HFFc6 (cell line): ENCODE results near the gene MTFMT. TPM values are rescaled to one million over a fixed set of nuclear protein-coding genes. Genes with fewer than 3 reads are reported as not detected.

Experiments
- DNase-seq: peaks from one replicate; pipeline ENCODE4 v3.0.0-alpha.2; 2018
- H3K27ac Mint-ChIP-seq: 2 replicates; pipeline ENCODE4 v1.8.0; 2020; ENCODE audit warnings: mild to moderate bottlenecking, mixed read lengths
- H3K27me3 Mint-ChIP-seq: 2 replicates; pipeline ENCODE4 v1.8.0; 2021; ENCODE audit warnings: mild to moderate bottlenecking, moderate library complexity, mixed read lengths; ENCODE audit not compliant: insufficient read depth
- H3K36me3 Mint-ChIP-seq: 2 replicates; pipeline ENCODE4 v1.8.0; 2021; ENCODE audit warnings: low read depth, mixed read lengths
- H3K4me1 Mint-ChIP-seq: 2 replicates; pipeline ENCODE4 v1.8.0; 2020; ENCODE audit warnings: low read depth, mixed read lengths
- H3K4me3 Mint-ChIP-seq: 2 replicates; pipeline ENCODE4 v1.8.0; 2020; ENCODE audit warnings: mild to moderate bottlenecking, moderate library complexity, mixed read lengths
- H3K9me3 Mint-ChIP-seq: 2 replicates; pipeline ENCODE4 v1.8.0; 2020; ENCODE audit warnings: mild to moderate bottlenecking, mixed read lengths
- total RNA-seq, 6 experiments: library from RNA; stranded (reverse); fragmentation: NEBNext Ultra II Directional; extraction: Animal tissue kit (Norgen Biotek cat#: 25700); gene quantifications; 2 replicates in 1 of 6; 3 replicates in 5 of 6; pipeline ENCODE4 v1.2.3, GENCODE V29; 2021
- TF ChIP-seq, protein P1 (sequence below): fragments of 200-600 bp; sonication (generic); IDR thresholded peaks from 2 replicates; pipeline ENCODE4 v1.5.0; 2021; ENCODE audit warnings: antibody characterized with exemption, mild to moderate bottlenecking

The MTFMT gene
- total RNA-seq, 6 experiments from 2014 or later: 15.5 to 18.3 (median 16.9) TPM

DNA sequence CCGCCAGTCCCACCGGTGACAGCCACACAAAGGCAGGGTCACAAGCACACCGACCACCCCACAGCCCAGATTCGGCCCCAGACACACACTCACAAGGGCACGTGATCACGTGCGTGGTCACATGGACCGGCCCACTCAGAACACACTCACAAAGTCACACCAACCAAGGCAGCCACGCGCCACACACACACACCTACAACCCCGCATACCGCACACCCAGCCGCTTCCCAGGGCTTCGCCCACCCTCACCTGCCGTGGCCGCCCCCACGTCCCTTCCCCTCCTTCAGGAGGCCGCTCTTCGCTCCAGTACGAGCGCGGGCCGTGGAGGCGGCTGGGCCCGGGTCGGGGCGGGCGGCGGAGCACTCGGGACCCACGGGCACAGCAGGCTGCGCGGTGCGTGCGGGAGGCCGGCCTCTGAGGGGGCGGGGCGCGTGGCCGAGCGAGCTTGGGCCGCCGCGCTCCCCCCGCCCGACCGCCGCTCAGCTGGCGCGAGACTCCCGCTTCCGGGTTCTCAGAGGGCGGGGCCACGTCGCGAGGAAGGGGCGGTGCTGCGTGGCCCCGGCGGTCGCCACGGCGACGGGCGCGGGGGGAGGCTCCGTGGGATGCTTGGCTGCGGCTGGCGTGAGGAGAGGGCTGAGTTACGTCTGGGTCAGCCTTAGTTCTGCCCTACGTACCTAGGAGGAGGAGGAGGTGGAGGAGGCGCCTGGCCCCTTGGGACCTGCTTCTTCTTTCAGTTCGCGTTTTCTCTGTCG is 39.8 kb downstream of the MTFMT start, which contains the start of gene SPG21:
TSS of gene SPG21 (minus strand) at position 499 of the 752 bp plus-strand sequence. CDS start 6,345 bp downstream, outside the sequence.
- peak within 1 kb of the TSS; percentile 100 for H3K4me3 Mint-ChIP-seq
- peak; percentile 84 for DNase-seq
- peaks cover 49% of the 10 kb centered on the region for H3K4me1 Mint-ChIP-seq
- H3K9me3 Mint-ChIP-seq: no peaks in the 10 kb centered on the region
- peak within 1 kb of the TSS; percentile 98 for H3K27ac Mint-ChIP-seq
- peaks cover 1% of the 10 kb centered on the region; the same call in 1 of the 2 replicates for H3K27me3 Mint-ChIP-seq
- TF ChIP-seq, protein P1, sequence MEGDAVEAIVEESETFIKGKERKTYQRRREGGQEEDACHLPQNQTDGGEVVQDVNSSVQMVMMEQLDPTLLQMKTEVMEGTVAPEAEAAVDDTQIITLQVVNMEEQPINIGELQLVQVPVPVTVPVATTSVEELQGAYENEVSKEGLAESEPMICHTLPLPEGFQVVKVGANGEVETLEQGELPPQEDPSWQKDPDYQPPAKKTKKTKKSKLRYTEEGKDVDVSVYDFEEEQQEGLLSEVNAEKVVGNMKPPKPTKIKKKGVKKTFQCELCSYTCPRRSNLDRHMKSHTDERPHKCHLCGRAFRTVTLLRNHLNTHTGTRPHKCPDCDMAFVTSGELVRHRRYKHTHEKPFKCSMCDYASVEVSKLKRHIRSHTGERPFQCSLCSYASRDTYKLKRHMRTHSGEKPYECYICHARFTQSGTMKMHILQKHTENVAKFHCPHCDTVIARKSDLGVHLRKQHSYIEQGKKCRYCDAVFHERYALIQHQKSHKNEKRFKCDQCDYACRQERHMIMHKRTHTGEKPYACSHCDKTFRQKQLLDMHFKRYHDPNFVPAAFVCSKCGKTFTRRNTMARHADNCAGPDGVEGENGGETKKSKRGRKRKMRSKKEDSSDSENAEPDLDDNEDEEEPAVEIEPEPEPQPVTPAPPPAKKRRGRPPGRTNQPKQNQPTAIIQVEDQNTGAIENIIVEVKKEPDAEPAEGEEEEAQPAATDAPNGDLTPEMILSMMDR: no peak
- H3K36me3 Mint-ChIP-seq: peaks cover 8% of the 10 kb centered on the region; the same call in 1 of the 2 replicates

- no peak for DNase-seq
- Mint-ChIP-seq H3K27ac (peak overlapping the region; percentile 72), H3K4me1 (peaks cover 64% of the 10 kb centered on the region), H3K9me3 (no peaks in the 10 kb centered on the region), H3K4me3 (peak overlapping the region; percentile 55; the same call in 1 of the 2 replicates), H3K36me3 (peaks cover 8% of the 10 kb centered on the region; the same call in 1 of the 2 replicates), H3K27me3 (peaks cover 1% of the 10 kb centered on the region; the same call in 1 of the 2 replicates)
- TF ChIP-seq, protein P1: no peak
These were observed 42.3 kb downstream of the MTFMT start for GRCh38 chr15:64987136-64987535.

DNA sequence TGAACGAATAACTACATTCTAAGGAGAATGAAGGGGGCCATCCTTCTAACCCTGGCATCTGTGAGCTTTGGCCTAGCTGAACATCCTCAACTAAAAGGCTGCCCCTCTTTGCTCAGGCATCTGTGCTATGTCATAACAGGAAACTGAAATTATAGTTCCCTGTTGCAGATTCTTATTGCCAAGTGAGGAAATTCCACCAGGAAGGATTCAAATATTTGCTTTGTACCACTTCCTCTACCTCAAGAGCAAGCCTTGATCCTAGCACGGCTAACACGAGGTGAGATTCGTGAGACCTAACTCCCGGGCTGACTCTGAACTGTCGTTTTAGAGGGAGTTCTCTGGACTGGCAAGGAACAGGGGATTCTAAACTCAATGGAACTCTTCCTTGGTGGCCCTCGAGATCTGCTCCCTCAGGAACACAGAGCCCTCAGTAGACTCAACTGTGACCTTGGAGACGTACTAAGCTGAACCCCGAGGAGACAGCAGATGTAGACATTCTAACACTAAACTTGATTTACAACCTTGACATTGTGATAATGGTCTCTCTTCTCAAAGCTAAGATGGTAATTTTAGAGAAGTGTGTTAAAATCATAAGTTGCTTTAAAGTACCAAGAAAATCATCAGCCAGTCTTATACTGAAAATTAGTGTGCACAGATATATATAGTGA is 43.9 kb downstream of the MTFMT start:
- TF ChIP-seq, protein P1: no peak
- H3K36me3 Mint-ChIP-seq: peaks cover 8% of the 10 kb centered on the region; the same call in 1 of the 2 replicates
- peaks cover 1% of the 10 kb centered on the region; the same call in 1 of the 2 replicates for H3K27me3 Mint-ChIP-seq
- DNase-seq: peak; percentile 24
- H3K27ac Mint-ChIP-seq: peak overlapping the region; percentile 94
- H3K4me3 Mint-ChIP-seq: peak overlapping the region; percentile 80
- H3K9me3 Mint-ChIP-seq: no peaks in the 10 kb centered on the region
- H3K4me1 Mint-ChIP-seq: peaks cover 66% of the 10 kb centered on the region

DNA sequence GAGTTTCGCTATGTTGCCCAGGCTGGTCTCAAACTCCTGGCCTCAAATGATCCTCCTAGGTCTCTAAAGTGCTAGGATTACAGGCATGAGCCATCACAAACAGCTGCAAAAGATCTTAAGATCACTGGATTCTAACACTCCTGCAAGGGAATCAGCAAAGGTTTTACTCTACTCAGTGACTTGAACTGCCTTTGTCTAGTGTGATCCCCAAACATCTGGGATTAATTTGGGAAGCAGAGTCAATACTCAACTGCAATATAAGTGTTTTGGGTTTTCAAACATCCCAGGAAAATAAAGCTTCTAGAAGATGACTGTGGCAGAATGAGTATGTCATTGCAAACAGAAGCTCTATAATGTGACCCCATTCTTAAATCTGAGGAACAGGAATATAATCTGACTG is 47.0 kb downstream of the MTFMT start:
- Mint-ChIP-seq H3K4me3 (no peak overlapping the region), H3K27ac (peak overlapping the region; percentile 57), H3K4me1 (peaks cover 46% of the 10 kb centered on the region), H3K9me3 (no peaks in the 10 kb centered on the region), H3K36me3 (peaks cover 10% of the 10 kb centered on the region; the same call in 1 of the 2 replicates), H3K27me3 (no peaks in the 10 kb centered on the region)
- TF ChIP-seq, protein P1: no peak
- DNase-seq: peak; percentile 29

- H3K4me3 Mint-ChIP-seq: peak overlapping the region; percentile 77
- TF ChIP-seq, protein P1: no peak
- peak overlapping the region; percentile 59 for H3K27ac Mint-ChIP-seq
- H3K4me1 Mint-ChIP-seq: peaks cover 41% of the 10 kb centered on the region
- H3K27me3 Mint-ChIP-seq: no peaks in the 10 kb centered on the region
- no peak for DNase-seq
- H3K9me3 Mint-ChIP-seq: no peaks in the 10 kb centered on the region
- peaks cover 10% of the 10 kb centered on the region; the same call in 1 of the 2 replicates for H3K36me3 Mint-ChIP-seq
These were observed 47.5 kb downstream of the MTFMT start for GRCh38 chr15:64981812-64982431.
